Transverse colon (tissue), 4 donors: ENCODE measurements around the gene SYNE3.

Experiments
- POLR2AphosphoS5 ChIP-seq, 3 donors: sonication (generic); formaldehyde crosslinking; IDR thresholded peaks; one replicate each; pipeline ENCODE4 v1.6.1; 2016; ENCODE audit warnings: antibody characterized with exemption in 3 of 3
- TF ChIP-seq, protein P1 (sequence below), 5 experiments: fragments of 200-600 bp in 3 of 5; fragments of 450-650 bp in 2 of 5; sonication (generic) in 3 of 5; IDR thresholded peaks; 1 replicate in 2 of 5; 2 replicates in 3 of 5; pipeline ENCODE4 v1.5.1; 2016 to 2017; ENCODE audit warnings: antibody characterized with exemption in 5 of 5, inconsistent platforms in 3 of 5, mild to moderate bottlenecking in 2 of 5, moderate library complexity in 1 of 5

DNA sequence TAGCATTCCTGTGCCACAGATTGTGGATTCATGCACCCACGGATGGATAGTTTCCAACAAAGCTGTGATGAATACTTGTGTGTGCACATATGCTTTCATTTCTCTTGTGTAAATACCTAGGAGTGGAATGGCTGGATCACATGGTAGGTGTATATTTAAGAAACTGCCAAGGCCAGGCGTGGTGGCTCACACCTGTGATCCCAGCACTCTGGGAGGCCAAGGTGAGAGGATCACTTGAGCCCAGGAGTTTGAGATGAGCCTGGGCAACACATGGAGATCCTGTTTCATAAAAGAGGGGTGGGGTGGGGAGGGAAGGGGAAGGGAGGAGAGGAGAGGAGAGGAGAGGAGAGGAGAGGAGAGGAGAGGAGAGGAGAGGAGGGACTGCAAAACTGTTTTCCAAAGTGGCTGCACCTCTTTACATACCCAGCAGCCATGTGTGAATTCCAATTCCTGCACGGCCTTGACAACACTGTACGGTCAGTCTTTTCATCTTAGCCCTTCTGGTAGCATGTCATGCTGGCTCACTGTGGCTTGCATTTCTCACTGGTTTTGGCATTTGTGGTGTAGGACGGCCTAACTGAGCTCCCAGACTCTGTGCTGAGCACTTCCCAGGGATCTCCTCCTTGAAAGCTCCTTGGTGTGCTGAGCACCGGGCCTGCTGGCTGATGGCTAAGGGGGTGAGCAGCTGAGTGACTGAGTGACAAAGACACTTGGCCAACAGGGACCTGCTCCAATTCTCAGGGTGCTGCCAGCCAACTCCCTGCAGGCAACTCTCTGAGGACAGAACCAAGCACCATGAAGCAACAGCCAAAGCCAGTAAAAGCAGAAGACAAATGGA lies 27.9 kb downstream of the SYNE3 start:
- TF ChIP-seq, protein P1, sequence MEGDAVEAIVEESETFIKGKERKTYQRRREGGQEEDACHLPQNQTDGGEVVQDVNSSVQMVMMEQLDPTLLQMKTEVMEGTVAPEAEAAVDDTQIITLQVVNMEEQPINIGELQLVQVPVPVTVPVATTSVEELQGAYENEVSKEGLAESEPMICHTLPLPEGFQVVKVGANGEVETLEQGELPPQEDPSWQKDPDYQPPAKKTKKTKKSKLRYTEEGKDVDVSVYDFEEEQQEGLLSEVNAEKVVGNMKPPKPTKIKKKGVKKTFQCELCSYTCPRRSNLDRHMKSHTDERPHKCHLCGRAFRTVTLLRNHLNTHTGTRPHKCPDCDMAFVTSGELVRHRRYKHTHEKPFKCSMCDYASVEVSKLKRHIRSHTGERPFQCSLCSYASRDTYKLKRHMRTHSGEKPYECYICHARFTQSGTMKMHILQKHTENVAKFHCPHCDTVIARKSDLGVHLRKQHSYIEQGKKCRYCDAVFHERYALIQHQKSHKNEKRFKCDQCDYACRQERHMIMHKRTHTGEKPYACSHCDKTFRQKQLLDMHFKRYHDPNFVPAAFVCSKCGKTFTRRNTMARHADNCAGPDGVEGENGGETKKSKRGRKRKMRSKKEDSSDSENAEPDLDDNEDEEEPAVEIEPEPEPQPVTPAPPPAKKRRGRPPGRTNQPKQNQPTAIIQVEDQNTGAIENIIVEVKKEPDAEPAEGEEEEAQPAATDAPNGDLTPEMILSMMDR (IDR thresholded peaks at IDR 0.05): no peak
- no peak for TF ChIP-seq POLR2AphosphoS5 (IDR thresholded peaks at IDR 0.05)
